Naive thymus-derived CD8-positive, alpha-beta T cell (primary cell): ENCODE results near the gene OR8B12. TPM values are rescaled to one million over a fixed set of nuclear protein-coding genes. Genes with fewer than 3 reads are reported as not detected.
A peak's percentile ranks its signal among the peaks of the same experiment; 100 is the strongest.
"Not testable (repeated sequence)": the region's sequence is repeated elsewhere in the genome, so short reads cannot be mapped to it uniquely, and the experiment has no call there.

ENCODE experiments used
- ATAC-seq, 2 donors: fragments of 150-1000 bp; cut with Tn5 transposase in 1 of 2; sonication (Bioruptor Pico), chemical (Tn5 transposase) in 1 of 2; 1 replicate in 1 of 2; 2 replicates in 1 of 2; pipeline ENCODE4 v1.10.0; 2021; ENCODE audit warnings: mild to moderate bottlenecking in 2 of 2, moderate library complexity in 2 of 2
- POLR2A ChIA-PET: fragments of 350-600 bp; sonication (Branson Sonifier 250); formaldehyde crosslinking; loops from one replicate; lab custom pipeline; 2021; ENCODE audit warnings: antibody characterized with exemption; lab: Charles Lee
- DNase-seq, 10 donors: peaks; one replicate each; pipeline versions ENCODE4 v3.0.0 to v3.0.0-alpha.2; 2020 to 2022
- H3K27ac Mint-ChIP-seq, 10 donors: one replicate each; pipeline ENCODE4 v1.8.0; 2020 to 2022; ENCODE audit warnings: mild to moderate bottlenecking in 10 of 10, mixed read lengths in 10 of 10, moderate library complexity in 4 of 10, inconsistent platforms in 1 of 10
- H3K27me3 Mint-ChIP-seq, 5 donors: one replicate each; pipeline ENCODE4 v1.8.0; 2021 to 2022; ENCODE audit warnings: mixed read lengths in 5 of 5
- H3K36me3 Mint-ChIP-seq, 3 donors: one replicate each; pipeline ENCODE4 v1.8.0; 2020 to 2022; ENCODE audit warnings: mixed read lengths in 3 of 3, mild to moderate bottlenecking in 2 of 3, inconsistent platforms in 1 of 3
- H3K4me1 Mint-ChIP-seq, 4 donors: one replicate each; pipeline ENCODE4 v1.8.0; 2021 to 2022; ENCODE audit warnings: mixed read lengths in 4 of 4
- H3K4me3 Mint-ChIP-seq, 10 donors: one replicate each; pipeline ENCODE4 v1.8.0; 2020 to 2022; ENCODE audit warnings: mild to moderate bottlenecking in 10 of 10, mixed read lengths in 10 of 10, moderate library complexity in 6 of 10, inconsistent platforms in 1 of 10
- H3K9me3 Mint-ChIP-seq, 9 donors: one replicate each; pipeline ENCODE4 v1.8.0; 2020 to 2022; ENCODE audit warnings: mixed read lengths in 9 of 9, mild to moderate bottlenecking in 3 of 9, inconsistent platforms in 1 of 9, moderate library complexity in 1 of 9
- polyA plus RNA-seq, 3 donors: library from polyadenylated mRNA; unstranded; fragments of 300-500 nt; fragmentation: Illumina TruSeq; gene quantifications; one replicate each; pipeline ENCODE4 v1.2.3, GENCODE V29; 2021
- total RNA-seq, 8 experiments: library from RNA in 2 of 8; stranded (reverse) in 2 of 8; gene quantifications; one replicate each; pipeline ENCODE4 v1.2.3 and lab custom pipeline; 2021 to 2026

OR8B12 gene
- total and polyA plus RNA-seq, 5 experiments from 2014 or later, result not detected

- H3K4me3 Mint-ChIP-seq, result no peak overlapping the region
- POLR2A ChIA-PET, result no interaction called here
- H3K4me1 Mint-ChIP-seq, result no peaks in the 10 kb centered on the region
- no peaks in the 10 kb centered on the region for H3K9me3 Mint-ChIP-seq
- no peak overlapping the region for H3K27ac Mint-ChIP-seq
- H3K36me3 Mint-ChIP-seq, result no peaks in the 10 kb centered on the region
- peaks cover 3 to 24% (median 10%) of the 10 kb centered on the region in 5 donors for H3K27me3 Mint-ChIP-seq
- ATAC-seq (no peak), DNase-seq (no peak)
Measured at GRCh38 chr11:124517314-124517713, 26.1 kb downstream of the OR8B12 start.

GRCh38 chr11:124514675-124515074 lies 28.8 kb downstream of the OR8B12 start:
- not testable (repeated sequence) for H3K4me3 Mint-ChIP-seq, H3K9me3 Mint-ChIP-seq, H3K4me1 Mint-ChIP-seq, H3K27ac Mint-ChIP-seq, H3K36me3 Mint-ChIP-seq, DNase-seq, ATAC-seq
- peaks cover 4 to 33% (median 14%) of the 10 kb centered on the region in 5 donors for H3K27me3 Mint-ChIP-seq
- POLR2A ChIA-PET, result interaction anchor here (0.6 kb wide), 1 partner anchor 271 kb away, joined by 8 read pairs; no protein-coding TSS in a partner anchor

- H3K4me3 Mint-ChIP-seq, result no peak overlapping the region
Measured at GRCh38 chr11:124514131-124514530, 29.3 kb downstream of the OR8B12 start.

GRCh38 chr11:124511745-124512144 lies 31.7 kb downstream of the OR8B12 start:
- Mint-ChIP-seq H3K4me1 (no peaks in the 10 kb centered on the region), H3K27me3 (peaks cover 4 to 38% (median 16%) of the 10 kb centered on the region in 5 donors)
- DNase-seq, result no peak

More at GRCh38 chr11:124514131-124514530, 29.3 kb downstream of the OR8B12 start:
- no peaks in the 10 kb centered on the region for H3K4me1 Mint-ChIP-seq
- peaks cover 0 to 4% (median 0%) of the 10 kb centered on the region in 3 donors for H3K36me3 Mint-ChIP-seq
- no peak overlapping the region for H3K27ac Mint-ChIP-seq
- peaks cover 0 to 7% (median 2%) of the 10 kb centered on the region in 9 donors for H3K9me3 Mint-ChIP-seq
- peaks cover 4 to 38% (median 16%) of the 10 kb centered on the region in 5 donors for H3K27me3 Mint-ChIP-seq
- POLR2A ChIA-PET, result interaction anchor here (0.6 kb wide), 1 partner anchor 272 kb away, joined by 8 read pairs; no protein-coding TSS in a partner anchor
- ATAC-seq, result no peak
- no peak for DNase-seq

GRCh38 chr11:124510279-124510678 lies 33.2 kb downstream of the OR8B12 start:
- no peaks in the 10 kb centered on the region for H3K4me1 Mint-ChIP-seq
- H3K9me3 Mint-ChIP-seq, result peaks cover 7 to 28% (median 13%) of the 10 kb centered on the region in 9 donors
- H3K27me3 Mint-ChIP-seq, result peaks cover 4 to 38% (median 11%) of the 10 kb centered on the region in 5 donors
- DNase-seq (no peak), ATAC-seq (no peak)
- H3K4me3 Mint-ChIP-seq, result no peak overlapping the region
- no peak overlapping the region for H3K27ac Mint-ChIP-seq
- POLR2A ChIA-PET, result no interaction called here
- H3K36me3 Mint-ChIP-seq, result peaks cover 0 to 12% (median 0%) of the 10 kb centered on the region in 3 donors

More at GRCh38 chr11:124511745-124512144, 31.7 kb downstream of the OR8B12 start:
- POLR2A ChIA-PET, result no interaction called here
- H3K9me3 Mint-ChIP-seq, result peaks cover 7 to 28% (median 13%) of the 10 kb centered on the region in 9 donors
- peaks cover 0 to 12% (median 0%) of the 10 kb centered on the region in 3 donors for H3K36me3 Mint-ChIP-seq
- no peak overlapping the region for H3K27ac Mint-ChIP-seq
- no peak overlapping the region for H3K4me3 Mint-ChIP-seq
- no peak for ATAC-seq

- Mint-ChIP-seq H3K27me3 (peaks cover 10 to 53% (median 17%) of the 10 kb centered on the region in 5 donors), H3K36me3 (peaks cover 0 to 4% (median 0%) of the 10 kb centered on the region in 3 donors), H3K27ac (peak overlapping the region in 1 of 10 donors; percentile 35), H3K9me3 (peaks cover 0 to 3% (median 0%) of the 10 kb centered on the region in 9 donors), H3K4me3 (no peak overlapping the region), H3K4me1 (no peaks in the 10 kb centered on the region)
- POLR2A ChIA-PET, result no interaction called here
- no peak for DNase-seq
- no peak for ATAC-seq
Measured at GRCh38 chr11:124499711-124500110, 43.7 kb downstream of the OR8B12 start.

GRCh38 chr11:124493016-124493655 lies 50.3 kb downstream of the OR8B12 start:
- no peak overlapping the region for H3K27ac Mint-ChIP-seq
- H3K4me3 Mint-ChIP-seq, result no peak overlapping the region
- no peaks in the 10 kb centered on the region for H3K4me1 Mint-ChIP-seq
- H3K27me3 Mint-ChIP-seq, result peaks cover 4 to 25% (median 6%) of the 10 kb centered on the region in 5 donors
- peaks cover 0 to 16% (median 6%) of the 10 kb centered on the region in 9 donors for H3K9me3 Mint-ChIP-seq
- ATAC-seq (no peak), DNase-seq (no peak)
- peaks cover 0 to 4% (median 0%) of the 10 kb centered on the region in 3 donors for H3K36me3 Mint-ChIP-seq
- POLR2A ChIA-PET, result no interaction called here

Other genes with a start within 250 kb of the OR8B12 start
- not detected for gene OR8D1, start 229.7 kb downstream of the OR8B12 start, total RNA-seq
- gene OR8D1, start 229.7 kb downstream of the OR8B12 start, polyA plus RNA-seq, result not detected
- not detected for gene OR8D2, start 223.5 kb downstream of the OR8B12 start, total RNA-seq
- gene OR8D2, start 223.5 kb downstream of the OR8B12 start, polyA plus RNA-seq, result not detected
- gene OR8B2, start 159.2 kb downstream of the OR8B12 start, total RNA-seq, result not detected
- not detected for gene OR8B2, start 159.2 kb downstream of the OR8B12 start, polyA plus RNA-seq
- gene OR8B3, start 144.6 kb downstream of the OR8B12 start, total RNA-seq, result not detected
- gene OR8B3, start 144.6 kb downstream of the OR8B12 start, polyA plus RNA-seq, result not detected
- gene OR8B4, start 118.8 kb downstream of the OR8B12 start, total RNA-seq, result not detected
- not detected for gene OR8B4, start 118.8 kb downstream of the OR8B12 start, polyA plus RNA-seq
- gene OR8B8, start 98.0 kb downstream of the OR8B12 start, total RNA-seq, result not detected
- not detected for gene OR8B8, start 98.0 kb downstream of the OR8B12 start, polyA plus RNA-seq
- gene OR8A1, start 26.3 kb upstream of the OR8B12 start, total RNA-seq, result not detected
- gene OR8A1, start 26.3 kb upstream of the OR8B12 start, polyA plus RNA-seq, result not detected
- not detected for gene PANX3, start 67.8 kb upstream of the OR8B12 start, total RNA-seq
- not detected for gene PANX3, start 67.8 kb upstream of the OR8B12 start, polyA plus RNA-seq
- gene TBRG1, start 79.2 kb upstream of the OR8B12 start, total RNA-seq, result 10 to 100 TPM; 73.8 to 76.6 TPM
- 10 to 100 TPM; 34.9 to 37.7 (median 35.8) TPM for gene TBRG1, start 79.2 kb upstream of the OR8B12 start, polyA plus RNA-seq
- gene SIAE, start 130.1 kb upstream of the OR8B12 start, total RNA-seq, result 1 to 10 TPM; 8.8 to 9.3 TPM
- gene SIAE, start 130.1 kb upstream of the OR8B12 start, polyA plus RNA-seq, result 1 to 10 TPM; 3.2 to 5.8 (median 4.2) TPM
- gene SPA17, start 130.2 kb upstream of the OR8B12 start, total RNA-seq, result under 1 TPM; 0.36 to 0.73 TPM
- gene SPA17, start 130.2 kb upstream of the OR8B12 start, polyA plus RNA-seq, result 1 to 10 TPM; 1.2 to 2.5 (median 1.7) TPM
- gene NRGN, start 196.3 kb upstream of the OR8B12 start, total RNA-seq, result under 1 TPM; 0.68 to 0.69 TPM
- gene NRGN, start 196.3 kb upstream of the OR8B12 start, polyA plus RNA-seq, result under 1 TPM in 2 of 3 donors, not detected in 1; 0.14 to 0.20 TPM
- 1 to 10 TPM; 1.8 to 2.0 TPM for gene VSIG2, start 208.6 kb upstream of the OR8B12 start, total RNA-seq
- gene VSIG2, start 208.6 kb upstream of the OR8B12 start, polyA plus RNA-seq, result under 1 TPM; 0.28 to 0.44 (median 0.34) TPM
- 1 to 10 TPM; 2.8 to 3.0 TPM for gene ESAM, start 218.6 kb upstream of the OR8B12 start, total RNA-seq
- gene ESAM, start 218.6 kb upstream of the OR8B12 start, polyA plus RNA-seq, result 1 to 10 TPM; 1.9 to 2.6 (median 2.5) TPM